ENCODE measurements around the gene PSMB7.

The PSMB7 gene

GRCh38 chr9:124322618-124323432, 92.4 kb downstream of the PSMB7 start:
- DNase-seq = no peak

- DNase-seq = no peak
These were observed 93.3 kb downstream of the PSMB7 start for GRCh38 chr9:124321935-124322334.

GRCh38 chr9:124321416-124321815, 93.8 kb downstream of the PSMB7 start:
- DNase-seq = no peak

- DNase-seq = peak; percentile 29
These were observed 94.9 kb downstream of the PSMB7 start for GRCh38 chr9:124320062-124320973.

GRCh38 chr9:124315882-124316281, 99.4 kb downstream of the PSMB7 start:
- DNase-seq = no peak

- no peak for DNase-seq
These were observed 101.3 kb downstream of the PSMB7 start for GRCh38 chr9:124313940-124314339.

GRCh38 chr9:124312290-124313265, 102.7 kb downstream of the PSMB7 start:
- DNase-seq = no peak

- DNase-seq = no peak
These were observed 104.0 kb downstream of the PSMB7 start for GRCh38 chr9:124311283-124311682.

- no peak for DNase-seq
These were observed 105.6 kb downstream of the PSMB7 start for GRCh38 chr9:124309667-124310084.

GRCh38 chr9:124308606-124309491, 106.4 kb downstream of the PSMB7 start:
- DNase-seq = no peak

- DNase-seq = no peak
These were observed 107.7 kb downstream of the PSMB7 start for GRCh38 chr9:124307379-124308030.

- no peak for DNase-seq
These were observed 109.0 kb downstream of the PSMB7 start for GRCh38 chr9:124306098-124306735.

- no peak for DNase-seq
These were observed 111.0 kb downstream of the PSMB7 start for GRCh38 chr9:124304285-124304684.

- no peak for DNase-seq
These were observed 111.5 kb downstream of the PSMB7 start for GRCh38 chr9:124303762-124304161.
